Hepatocyte (in vitro differentiated cells): ENCODE results near the gene CHRNA4.

Experiments
- EZH2 ChIP-seq: fragments of 200-600 bp; sonication (generic); IDR thresholded peaks from 2 replicates; pipeline ENCODE4 v1.6.1; 2016; ENCODE audit warnings: antibody characterized with exemption, mild to moderate bottlenecking, borderline replicate concordance
- TF ChIP-seq, protein P1 (sequence below): fragments of 200-600 bp; sonication (generic); IDR thresholded peaks from 2 replicates; pipeline ENCODE4 v1.5.1; 2016; ENCODE audit warnings: antibody characterized with exemption, mild to moderate bottlenecking; ENCODE audit not compliant: poor library complexity

DNA sequence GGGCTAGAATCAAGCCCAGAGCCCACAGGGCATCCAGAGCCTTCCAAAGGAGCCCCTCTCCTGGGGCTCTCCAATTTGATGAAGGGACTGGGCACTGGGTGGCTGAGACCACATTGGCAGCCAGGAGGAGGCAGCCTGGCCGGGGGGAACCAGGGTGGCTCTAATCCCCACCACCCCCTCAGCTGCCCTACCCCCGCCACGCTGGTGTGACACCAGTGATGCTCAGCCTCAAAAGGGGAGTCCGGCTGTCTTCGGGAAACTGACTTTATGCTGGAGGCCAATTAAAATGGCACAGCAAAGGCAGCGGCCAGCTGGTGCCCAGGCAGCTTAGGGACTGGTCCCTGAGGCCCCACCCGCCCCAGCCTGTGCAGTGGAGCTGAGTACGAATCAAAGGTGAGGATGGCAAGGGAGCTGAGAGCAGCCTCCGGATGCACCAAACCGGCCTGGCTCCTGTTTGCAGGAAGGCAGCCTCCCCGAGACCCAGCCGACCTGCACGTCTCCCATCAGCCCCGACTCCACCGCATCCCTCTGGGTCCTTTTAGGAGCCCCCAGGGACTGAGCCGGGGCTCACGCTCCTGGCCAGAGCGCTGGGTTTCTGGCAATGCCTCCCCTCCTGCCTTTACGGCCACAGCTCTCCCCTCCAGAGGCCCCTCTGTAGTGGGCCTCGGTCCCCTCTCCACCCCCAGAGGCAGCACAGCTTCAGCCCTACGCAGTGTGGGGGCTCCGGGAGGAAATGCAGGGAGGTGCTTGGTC is 28.5 kb downstream of the CHRNA4 start:
- TF ChIP-seq, protein P1, sequence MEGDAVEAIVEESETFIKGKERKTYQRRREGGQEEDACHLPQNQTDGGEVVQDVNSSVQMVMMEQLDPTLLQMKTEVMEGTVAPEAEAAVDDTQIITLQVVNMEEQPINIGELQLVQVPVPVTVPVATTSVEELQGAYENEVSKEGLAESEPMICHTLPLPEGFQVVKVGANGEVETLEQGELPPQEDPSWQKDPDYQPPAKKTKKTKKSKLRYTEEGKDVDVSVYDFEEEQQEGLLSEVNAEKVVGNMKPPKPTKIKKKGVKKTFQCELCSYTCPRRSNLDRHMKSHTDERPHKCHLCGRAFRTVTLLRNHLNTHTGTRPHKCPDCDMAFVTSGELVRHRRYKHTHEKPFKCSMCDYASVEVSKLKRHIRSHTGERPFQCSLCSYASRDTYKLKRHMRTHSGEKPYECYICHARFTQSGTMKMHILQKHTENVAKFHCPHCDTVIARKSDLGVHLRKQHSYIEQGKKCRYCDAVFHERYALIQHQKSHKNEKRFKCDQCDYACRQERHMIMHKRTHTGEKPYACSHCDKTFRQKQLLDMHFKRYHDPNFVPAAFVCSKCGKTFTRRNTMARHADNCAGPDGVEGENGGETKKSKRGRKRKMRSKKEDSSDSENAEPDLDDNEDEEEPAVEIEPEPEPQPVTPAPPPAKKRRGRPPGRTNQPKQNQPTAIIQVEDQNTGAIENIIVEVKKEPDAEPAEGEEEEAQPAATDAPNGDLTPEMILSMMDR = no peak
- TF ChIP-seq EZH2 = no peak
